H1 (cell line): ENCODE measurements around the gene KCMF1. TPM values are rescaled to one million over a fixed set of nuclear protein-coding genes. Genes with fewer than 3 reads are reported as not detected.

ENCODE experiments used
- CTCF ChIA-PET: fragments of 300-600 bp; sonication (Branson Sonifier 250); formaldehyde crosslinking; loops from one replicate; lab custom pipeline; 2021; ENCODE audit not compliant: partially characterized antibody; lab: Charles Lee
- POLR2A ChIA-PET: fragments of 300-600 bp; sonication (Branson Sonifier 250); formaldehyde crosslinking; loops from one replicate; lab custom pipeline; 2021; ENCODE audit warnings: inconsistent platforms; ENCODE audit not compliant: partially characterized antibody; lab: Charles Lee
- DNase-seq, 2 experiments: peaks; one replicate each; pipeline versions ENCODE4 v3.0.0 to v3.0.0-alpha.2; 2010 to 2022; ENCODE audit warnings: low spot score in 2 of 2, low read depth in 1 of 2, mixed read lengths in 1 of 2
- FAIRE-seq: peaks from 2 replicates; lab custom pipeline; 2011; peaks lifted over from hg19 to GRCh38; lab: Jason Lieb, UNC
- H2AFZ ChIP-seq: 2 replicates; pipeline ENCODE4 v1.8.1; 2012; ENCODE audit warnings: low read length, inconsistent platforms
- H2AK5ac ChIP-seq: 2 replicates; pipeline ENCODE4 v1.6.1; 2013; ENCODE audit warnings: low read depth, low read length
- H2BK120ac ChIP-seq: replicated peaks from 2 replicates; pipeline ENCODE3; 2013; ENCODE audit warnings: low read depth, low read length, inconsistent platforms
- H2BK12ac ChIP-seq: 2 replicates; pipeline ENCODE4 v1.6.1; 2013; ENCODE audit warnings: low read depth, low read length
- H2BK15ac ChIP-seq: 2 replicates; pipeline ENCODE4 v1.6.1; 2013; ENCODE audit warnings: low read length
- H2BK20ac ChIP-seq: 2 replicates; pipeline ENCODE4 v1.6.1; 2013; ENCODE audit warnings: low read length
- H2BK5ac ChIP-seq: 2 replicates; pipeline ENCODE4 v1.6.1; 2013; ENCODE audit warnings: low read depth, low read length
- H3K14ac ChIP-seq: 2 replicates; pipeline ENCODE4 v1.6.1; 2013; ENCODE audit warnings: inconsistent platforms; ENCODE audit not compliant: insufficient read length
- H3K18ac ChIP-seq: 2 replicates; pipeline ENCODE4 v1.6.1; 2013; ENCODE audit warnings: low read length; ENCODE audit errors: extremely low read depth
- H3K23ac ChIP-seq: 2 replicates; pipeline ENCODE4 v1.6.1; 2013; ENCODE audit warnings: inconsistent platforms; ENCODE audit not compliant: insufficient read length
- H3K23me2 ChIP-seq: 2 replicates; pipeline ENCODE4 v1.6.1; 2013; ENCODE audit warnings: low read depth, low read length
- H3K27ac ChIP-seq: 2 replicates; pipeline ENCODE4 v1.6.1; 2011; ENCODE audit warnings: low read depth, low read length, inconsistent platforms
- H3K27me3 ChIP-seq, 4 experiments: replicated peaks in 1 of 4; 1 replicate in 1 of 4; 2 replicates in 3 of 4; pipeline versions ENCODE4 v1.6.1 to v1.8.1; 2011 to 2013; ENCODE audit warnings: low read length in 3 of 4, mild to moderate bottlenecking in 3 of 4, inconsistent platforms in 2 of 4, mixed read lengths in 2 of 4, moderate library complexity in 1 of 4; ENCODE audit not compliant: control insufficient read depth in 3 of 4, insufficient read depth in 3 of 4; ENCODE audit errors: extremely low read depth in 1 of 4
- H3K36me3 ChIP-seq, 4 experiments: 2 replicates each; pipeline versions ENCODE4 v1.6.1 to v1.8.1; 2011 to 2013; ENCODE audit warnings: mild to moderate bottlenecking in 4 of 4, low read length in 3 of 4, moderate library complexity in 2 of 4, control low read depth in 1 of 4, inconsistent platforms in 1 of 4; ENCODE audit not compliant: insufficient read depth in 4 of 4, control insufficient read depth in 2 of 4
- H3K4ac ChIP-seq: replicated peaks from 2 replicates; pipeline ENCODE3; 2013; ENCODE audit warnings: low read length, low read depth, mixed read lengths, inconsistent platforms; ENCODE audit not compliant: insufficient read length
- H3K4me1 ChIP-seq, 4 experiments: replicated peaks in 1 of 4; 1 replicate in 1 of 4; 2 replicates in 3 of 4; pipeline versions ENCODE4 v1.6.1 to v1.8.1; 2011 to 2013; ENCODE audit warnings: low read length in 3 of 4, inconsistent platforms in 2 of 4, mixed read lengths in 1 of 4; ENCODE audit not compliant: insufficient read depth in 4 of 4, control insufficient read depth in 3 of 4
- H3K4me2 ChIP-seq, 2 experiments: 2 replicates each; pipeline versions ENCODE4 v1.6.1 to v1.8.1; 2011 to 2013; ENCODE audit warnings: low read depth in 2 of 2, low read length in 2 of 2, control low read depth in 1 of 2, inconsistent platforms in 1 of 2, mild to moderate bottlenecking in 1 of 2; ENCODE audit not compliant: insufficient read depth in 1 of 2
- H3K4me3 ChIP-seq, 4 experiments: fragments of 200-600, 300-600 bp in 1 of 4; sonication (generic), shearing (Covaris generic), sonication (Bioruptor Twin) in 1 of 4; 2 replicates each; pipeline versions ENCODE4 v1.5.1 to v1.8.1; 2011 to 2016; ENCODE audit warnings: low read length in 4 of 4, low read depth in 3 of 4, control low read depth in 2 of 4, inconsistent platforms in 2 of 4, mild to moderate bottlenecking in 2 of 4, mixed read lengths in 1 of 4, moderate library complexity in 1 of 4; ENCODE audit not compliant: insufficient read depth in 2 of 4; ENCODE audit errors: extremely low read depth in 1 of 4
- H3K56ac ChIP-seq: replicated peaks from 2 replicates; pipeline ENCODE3; 2013; ENCODE audit warnings: low read depth, mild to moderate bottlenecking, mixed read lengths, low read length, inconsistent platforms; ENCODE audit not compliant: insufficient read length
- H3K79me1 ChIP-seq: 2 replicates; pipeline ENCODE4 v1.6.1; 2013; ENCODE audit warnings: low read depth, low read length, control low read depth
- H3K79me2 ChIP-seq, 2 experiments: 2 replicates each; pipeline versions ENCODE4 v1.6.1 to v1.8.1; 2012 to 2013; ENCODE audit warnings: low read length in 2 of 2, mild to moderate bottlenecking in 2 of 2, inconsistent platforms in 1 of 2; ENCODE audit not compliant: insufficient read depth in 2 of 2, control insufficient read depth in 1 of 2
- H3K9ac ChIP-seq, 4 experiments: replicated peaks in 1 of 4; 1 replicate in 1 of 4; 2 replicates in 3 of 4; pipeline versions ENCODE4 v1.6.1 to v1.8.1; 2011 to 2013; ENCODE audit warnings: low read depth in 3 of 4, low read length in 3 of 4, control low read depth in 2 of 4, mild to moderate bottlenecking in 2 of 4, moderate library complexity in 2 of 4, inconsistent platforms in 1 of 4; ENCODE audit errors: extremely low read depth in 1 of 4
- H3K9me3 ChIP-seq, 2 experiments: 2 replicates each; pipeline versions ENCODE4 v1.6.1 to v1.8.1; 2012 to 2013; ENCODE audit warnings: mild to moderate bottlenecking in 2 of 2, moderate library complexity in 2 of 2, control low read depth in 1 of 2, inconsistent platforms in 1 of 2, low read depth in 1 of 2, low read length in 1 of 2, mixed read lengths in 1 of 2; ENCODE audit not compliant: insufficient read depth in 2 of 2
- H4K20me1 ChIP-seq, 2 experiments: replicated peaks in 1 of 2; 2 replicates each; pipeline versions ENCODE3 to v1.8.1; 2011 to 2013; ENCODE audit warnings: inconsistent platforms in 2 of 2, low read length in 2 of 2, mild to moderate bottlenecking in 1 of 2; ENCODE audit not compliant: insufficient read depth in 2 of 2, control insufficient read depth in 1 of 2
- H4K5ac ChIP-seq: 2 replicates; pipeline ENCODE4 v1.6.1; 2013; ENCODE audit warnings: low read length, low read depth, mixed read lengths, inconsistent platforms; ENCODE audit not compliant: insufficient read length
- H4K8ac ChIP-seq: 2 replicates; pipeline ENCODE4 v1.8.0; 2013; ENCODE audit warnings: mild to moderate bottlenecking, moderate library complexity, low read length, inconsistent platforms; ENCODE audit not compliant: insufficient read depth; ENCODE audit errors: extremely low read depth
- H4K91ac ChIP-seq: replicated peaks from 2 replicates; pipeline ENCODE3; 2013; ENCODE audit warnings: low read length, mixed read lengths, inconsistent platforms; ENCODE audit not compliant: insufficient read length
- KDM5A ChIP-seq: fragments of 200-600 bp; IDR thresholded peaks from 2 replicates; pipeline ENCODE4 v1.7.1; 2012; ENCODE audit warnings: mild to moderate bottlenecking, low read length, inconsistent platforms, mixed read lengths
- WGBS, 2 experiments: shearing (Covaris generic) in 1 of 2; methylation state at CpG; one replicate each; pipeline versions ENCODE4 v1.1.6 to v1.1.7; 2013 to 2015; ENCODE audit warnings: low lambda C conversion rate in 2 of 2, mixed read lengths in 2 of 2, inconsistent platforms in 1 of 2, low coverage in 1 of 2, missing lambda C conversion rate in 1 of 2; ENCODE audit not compliant: insufficient replicate concordance in 2 of 2, insufficient coverage in 1 of 2, insufficient read length in 1 of 2; ENCODE audit errors: extremely low coverage in 1 of 2, missing lambda C conversion rate in 1 of 2; 5-methylcytosine and 5-hydroxymethylcytosine counted together
- polyA plus RNA-seq, 7 experiments: library from polyadenylated mRNA; depleted of rRNA in 3 of 7; stranded (reverse) in 5 of 7; unstranded in 2 of 7; fragments of >200 nt in 5 of 7; fragments of 200-250 nt in 2 of 7; gene quantifications; 1 replicate in 5 of 7; 2 replicates in 1 of 7; 4 replicates in 1 of 7; pipeline versions ENCODE4 v1.2.1 to v1.2.3, GENCODE V29; 2011 to 2013; ENCODE audit warnings: missing spikeins in 2 of 7, mixed read lengths in 2 of 7
- total RNA-seq: library from RNA; stranded (reverse); fragmentation: NEBNext Ultra II Directional; extraction: Animal tissue kit (Norgen Biotek cat#: 25700); gene quantifications from 2 replicates; pipeline ENCODE4 v1.2.1, GENCODE V29; 2021

The KCMF1 gene
- total and polyA plus RNA-seq, 2 of the 8 experiments (the other 6 are each of a cell fraction or from before 2014, with no cell fraction given), result 86.9 to 149 TPM

- no peaks in the 10 kb centered on the region for H3K27me3 ChIP-seq
- no peak overlapping the region for H3K23ac ChIP-seq
- peaks cover 4 to 57% (median 12%) of the 10 kb centered on the region in 4 experiments for H3K36me3 ChIP-seq
- 91% methylated on average over 2 of the region's 2 CpGs; no CpG with 5 or more reads in 1 of the 2 experiments for WGBS, 2 experiments
- H3K23me2 ChIP-seq, result no peaks in the 10 kb centered on the region
- peaks cover 0 to 5% (median under 1%) of the 10 kb centered on the region in 4 experiments; a peak in 2 of 7 replicates for H3K4me1 ChIP-seq
- no peak for TF ChIP-seq KDM5A
- ChIA-PET CTCF (interaction anchor here (1.0 to 1.7 kb wide), 2 partner anchors 12 to 63 kb away, joined by 3 to 7 read pairs; no protein-coding TSS in a partner anchor), POLR2A (interaction anchor here (1.2 to 1.6 kb wide), 2 partner anchors 17 to 23 kb away, joined by 3 to 5 read pairs; no protein-coding TSS in a partner anchor)
- DNase-seq, result no peak
- H3K4ac ChIP-seq, result no peak overlapping the region
- peaks cover 3 to 13% of the 10 kb centered on the region in 2 experiments for H4K20me1 ChIP-seq
- H2BK20ac ChIP-seq, result no peak overlapping the region
- H3K4me2 ChIP-seq, result no peak overlapping the region
- no peak overlapping the region for H3K56ac ChIP-seq
- H3K9ac ChIP-seq, result no peak overlapping the region
- no peaks in the 10 kb centered on the region; the same call in 1 of the 2 replicates for H3K79me1 ChIP-seq
- no peak overlapping the region for H2AK5ac ChIP-seq
- no peak overlapping the region for H4K8ac ChIP-seq
- no peak overlapping the region for H4K91ac ChIP-seq
- no peak overlapping the region for H2BK12ac ChIP-seq
- no peak overlapping the region for H3K4me3 ChIP-seq
- H2AFZ ChIP-seq, result no peak overlapping the region
- no peak overlapping the region for H2BK5ac ChIP-seq
- H4K5ac ChIP-seq, result no peak overlapping the region
- no peaks in the 10 kb centered on the region for H3K9me3 ChIP-seq
- H3K18ac ChIP-seq, result no peak overlapping the region
- no peak overlapping the region for H3K14ac ChIP-seq
- no peak for FAIRE-seq
- H2BK15ac ChIP-seq, result no peak overlapping the region
- no peak overlapping the region for H2BK120ac ChIP-seq
- no peak overlapping the region for H3K27ac ChIP-seq
- peaks cover 0 to 38% of the 10 kb centered on the region in 2 experiments; a peak in 3 of 4 replicates for H3K79me2 ChIP-seq
Measured at GRCh38 chr2:85033388-85033787, 62.4 kb downstream of the KCMF1 start.
